Chondrocyte (in vitro differentiated cells): Measurements from ENCODE around the gene PTK7. TPM values are rescaled to one million over a fixed set of nuclear protein-coding genes. Genes with fewer than 3 reads are reported as not detected.

Experiments used
- DNase-seq: peaks from one replicate; pipeline ENCODE4 v3.0.0; 2021; ENCODE audit warnings: mixed read lengths, low spot score
- H3K27ac Mint-ChIP-seq: one replicate; pipeline ENCODE4 v1.8.0; 2021; ENCODE audit warnings: mild to moderate bottlenecking, moderate library complexity, mixed read lengths; ENCODE audit not compliant: unreplicated experiment
- H3K27me3 Mint-ChIP-seq: 2 replicates; pipeline ENCODE4 v1.8.0; 2021; ENCODE audit warnings: low read depth, mixed read lengths
- H3K36me3 Mint-ChIP-seq: 2 replicates; pipeline ENCODE4 v1.8.0; 2021; ENCODE audit warnings: low read depth, mixed read lengths
- H3K4me1 Mint-ChIP-seq: 2 replicates; pipeline ENCODE4 v1.8.0; 2021; ENCODE audit warnings: low read depth, mild to moderate bottlenecking, mixed read lengths
- H3K4me3 Mint-ChIP-seq: one replicate; pipeline ENCODE4 v1.8.0; 2021; ENCODE audit warnings: mild to moderate bottlenecking, moderate library complexity, mixed read lengths; ENCODE audit not compliant: unreplicated experiment
- H3K9me3 Mint-ChIP-seq: 2 replicates; pipeline ENCODE4 v1.8.0; 2021; ENCODE audit warnings: low read depth, mixed read lengths
- CTCF ChIP-seq: fragments of 200-600 bp; sonication (generic); IDR thresholded peaks from 2 replicates; pipeline ENCODE4 v1.5.0; 2021; ENCODE audit warnings: antibody characterized with exemption, mild to moderate bottlenecking, moderate library complexity
- total RNA-seq: library from RNA; stranded (reverse); gene quantifications from 3 replicates; pipeline ENCODE4 v1.2.1, GENCODE V29; 2021

PTK7 gene
- total RNA-seq, 1 donor from 2014 or later = 288 TPM

GRCh38 chr6:43054206-43054943 lies 21.7 kb upstream of the PTK7 start:
- no peak for TF ChIP-seq CTCF
- Mint-ChIP-seq H3K9me3 (no peaks in the 10 kb centered on the region), H3K4me3 (peak overlapping the region; percentile 98), H3K4me1 (peaks cover 59% of the 10 kb centered on the region), H3K27ac (peak overlapping the region; percentile 97), H3K36me3 (peaks cover 23% of the 10 kb centered on the region), H3K27me3 (no peaks in the 10 kb centered on the region)
- no peak for DNase-seq

GRCh38 chr6:43055966-43056365 lies 20.1 kb upstream of the PTK7 start:
- H3K27ac Mint-ChIP-seq = no peak overlapping the region
- DNase-seq = no peak
- H3K4me3 Mint-ChIP-seq = peak overlapping the region; percentile 9
- H3K36me3 Mint-ChIP-seq = peaks cover 11% of the 10 kb centered on the region
- H3K27me3 Mint-ChIP-seq = no peaks in the 10 kb centered on the region
- no peaks in the 10 kb centered on the region for H3K9me3 Mint-ChIP-seq
- no peak for TF ChIP-seq CTCF
- peaks cover 60% of the 10 kb centered on the region for H3K4me1 Mint-ChIP-seq

- Mint-ChIP-seq H3K4me1 (peaks cover 47% of the 10 kb centered on the region), H3K27me3 (no peaks in the 10 kb centered on the region), H3K4me3 (peak overlapping the region; percentile 87), H3K36me3 (peaks cover 8% of the 10 kb centered on the region), H3K9me3 (no peaks in the 10 kb centered on the region), H3K27ac (peak overlapping the region; percentile 71)
- no peak for DNase-seq
- no peak for TF ChIP-seq CTCF
Measured at GRCh38 chr6:43058531-43058930, 17.6 kb upstream of the PTK7 start.

- Mint-ChIP-seq H3K9me3 (no peaks in the 10 kb centered on the region), H3K4me1 (peaks cover 41% of the 10 kb centered on the region), H3K4me3 (peak within 1 kb of the TSS; percentile 87), H3K27me3 (no peaks in the 10 kb centered on the region), H3K36me3 (peaks cover 11% of the 10 kb centered on the region), H3K27ac (peak within 1 kb of the TSS; percentile 90)
- no peak for TF ChIP-seq CTCF
- no peak for DNase-seq
Measured at GRCh38 chr6:43059168-43060033, 16.7 kb upstream of the PTK7 start, which contains the start of the genes KLC4 and MRPL2. KLC4 (plus strand) TSS chr6:43059631; CDS start chr6:43061336, 1,705 bp downstream. MRPL2 (minus strand) TSS chr6:43059434; CDS start chr6:43059381, 53 bp downstream.

- H3K9me3 Mint-ChIP-seq = no peaks in the 10 kb centered on the region
- H3K27ac Mint-ChIP-seq = peak overlapping the region; percentile 90
- TF ChIP-seq CTCF = no peak
- H3K4me1 Mint-ChIP-seq = peaks cover 40% of the 10 kb centered on the region
- H3K27me3 Mint-ChIP-seq = no peaks in the 10 kb centered on the region
- H3K4me3 Mint-ChIP-seq = peak overlapping the region; percentile 87
- H3K36me3 Mint-ChIP-seq = peaks cover 14% of the 10 kb centered on the region
- no peak for DNase-seq
Measured at GRCh38 chr6:43060034-43060754, 15.9 kb upstream of the PTK7 start.
